ENCODE results near the gene GPRC5D.

- TF ChIP-seq, protein P1, sequence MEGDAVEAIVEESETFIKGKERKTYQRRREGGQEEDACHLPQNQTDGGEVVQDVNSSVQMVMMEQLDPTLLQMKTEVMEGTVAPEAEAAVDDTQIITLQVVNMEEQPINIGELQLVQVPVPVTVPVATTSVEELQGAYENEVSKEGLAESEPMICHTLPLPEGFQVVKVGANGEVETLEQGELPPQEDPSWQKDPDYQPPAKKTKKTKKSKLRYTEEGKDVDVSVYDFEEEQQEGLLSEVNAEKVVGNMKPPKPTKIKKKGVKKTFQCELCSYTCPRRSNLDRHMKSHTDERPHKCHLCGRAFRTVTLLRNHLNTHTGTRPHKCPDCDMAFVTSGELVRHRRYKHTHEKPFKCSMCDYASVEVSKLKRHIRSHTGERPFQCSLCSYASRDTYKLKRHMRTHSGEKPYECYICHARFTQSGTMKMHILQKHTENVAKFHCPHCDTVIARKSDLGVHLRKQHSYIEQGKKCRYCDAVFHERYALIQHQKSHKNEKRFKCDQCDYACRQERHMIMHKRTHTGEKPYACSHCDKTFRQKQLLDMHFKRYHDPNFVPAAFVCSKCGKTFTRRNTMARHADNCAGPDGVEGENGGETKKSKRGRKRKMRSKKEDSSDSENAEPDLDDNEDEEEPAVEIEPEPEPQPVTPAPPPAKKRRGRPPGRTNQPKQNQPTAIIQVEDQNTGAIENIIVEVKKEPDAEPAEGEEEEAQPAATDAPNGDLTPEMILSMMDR (IDR thresholded peaks at IDR 0.05), result no peak
- TF ChIP-seq POLR2A (IDR thresholded peaks at IDR 0.05) (no peak), EP300 (IDR thresholded peaks at IDR 0.05) (no peak), POLR2AphosphoS5 (IDR thresholded peaks at IDR 0.05) (no peak)
Measured at GRCh38 chr12:12922978-12923377, 29.0 kb downstream of the GPRC5D start.
